Mesenchymal stem cell (in vitro differentiated cells and primary cell): ENCODE results near the gene KRT10.

Source experiments
- DNase-seq: peaks from one replicate; pipeline ENCODE4 v3.0.0-alpha.2; 2013
- H2AFZ ChIP-seq: one replicate; pipeline ENCODE4 v1.6.1; 2013; ENCODE audit warnings: low read depth, mild to moderate bottlenecking, control low read depth, inconsistent platforms, low read length, moderate library complexity
- H2AK5ac ChIP-seq: 2 replicates; pipeline ENCODE4 v1.6.1; 2013; ENCODE audit warnings: low read length, moderate library complexity, mild to moderate bottlenecking, inconsistent platforms; ENCODE audit not compliant: severe bottlenecking
- H2BK120ac ChIP-seq: one replicate; pipeline ENCODE4 v1.6.1; 2013; ENCODE audit warnings: low read depth, mild to moderate bottlenecking, inconsistent platforms, low read length, moderate library complexity
- H2BK12ac ChIP-seq, 2 experiments: one replicate each; pipeline ENCODE4 v1.6.1; 2013; ENCODE audit warnings: inconsistent platforms in 2 of 2, low read length in 2 of 2, mild to moderate bottlenecking in 2 of 2, moderate library complexity in 2 of 2, control low read depth in 1 of 2
- H2BK15ac ChIP-seq: one replicate; pipeline ENCODE4 v1.6.1; 2013; ENCODE audit warnings: mild to moderate bottlenecking, low read depth, inconsistent platforms; ENCODE audit not compliant: poor library complexity, severe bottlenecking
- H2BK5ac ChIP-seq: 2 replicates; pipeline ENCODE4 v1.6.1; 2013; ENCODE audit warnings: low read depth, mild to moderate bottlenecking, low read length, control low read depth, inconsistent platforms; ENCODE audit not compliant: poor library complexity, severe bottlenecking
- H3K14ac ChIP-seq, 2 experiments: one replicate each; pipeline ENCODE4 v1.6.1; 2013; ENCODE audit warnings: inconsistent platforms in 2 of 2, low read length in 2 of 2, control low read depth in 1 of 2, mild to moderate bottlenecking in 1 of 2, moderate library complexity in 1 of 2
- H3K18ac ChIP-seq, 2 experiments: one replicate each; pipeline ENCODE4 v1.6.1; 2013; ENCODE audit warnings: inconsistent platforms in 2 of 2, low read length in 2 of 2, control low read depth in 1 of 2, low read depth in 1 of 2, mild to moderate bottlenecking in 1 of 2
- H3K23ac ChIP-seq, 2 experiments: one replicate each; pipeline ENCODE4 v1.6.1; 2013; ENCODE audit warnings: inconsistent platforms in 2 of 2, low read length in 2 of 2, mild to moderate bottlenecking in 2 of 2, moderate library complexity in 2 of 2, control low read depth in 1 of 2
- H3K27ac ChIP-seq: 2 replicates; pipeline ENCODE4 v1.5.1; 2013; ENCODE audit warnings: mild to moderate bottlenecking, moderate library complexity, low read length, control low read depth, inconsistent platforms; ENCODE audit not compliant: poor library complexity, severe bottlenecking
- H3K27me3 ChIP-seq, 2 experiments: 2 replicates each; pipeline versions ENCODE4 v1.6.1 to v1.7.0; 2013; ENCODE audit warnings: low read length in 2 of 2, mild to moderate bottlenecking in 2 of 2, moderate library complexity in 2 of 2, control low read depth in 1 of 2, inconsistent platforms in 1 of 2; ENCODE audit not compliant: control insufficient read depth in 1 of 2, insufficient read depth in 1 of 2
- H3K36me3 ChIP-seq, 2 experiments: 2 replicates each; pipeline versions ENCODE4 v1.6.1 to v1.7.0; 2013; ENCODE audit warnings: low read length in 2 of 2, control low read depth in 1 of 2, inconsistent platforms in 1 of 2, low read depth in 1 of 2, mild to moderate bottlenecking in 1 of 2; ENCODE audit not compliant: insufficient read depth in 2 of 2, control insufficient read depth in 1 of 2
- H3K4ac ChIP-seq, 2 experiments: one replicate each; pipeline ENCODE4 v1.6.1; 2013; ENCODE audit warnings: inconsistent platforms in 2 of 2, low read length in 2 of 2, mild to moderate bottlenecking in 2 of 2, moderate library complexity in 2 of 2, control low read depth in 1 of 2, low read depth in 1 of 2
- H3K4me1 ChIP-seq: 2 replicates; pipeline ENCODE4 v1.6.1; 2013; ENCODE audit warnings: low read depth, low read length, control low read depth; ENCODE audit not compliant: control insufficient read depth, insufficient read depth
- H3K4me2 ChIP-seq: 2 replicates; pipeline ENCODE4 v1.6.1; 2013; ENCODE audit warnings: low read length, mild to moderate bottlenecking, inconsistent platforms; ENCODE audit not compliant: poor library complexity, severe bottlenecking
- H3K4me3 ChIP-seq, 2 experiments: 2 replicates each; pipeline versions ENCODE4 v1.5.1 to v1.7.0; 2013; ENCODE audit warnings: low read length in 2 of 2, mild to moderate bottlenecking in 2 of 2, control low read depth in 1 of 2, low read depth in 1 of 2; ENCODE audit not compliant: insufficient read depth in 1 of 2
- H3K79me1 ChIP-seq: replicated peaks from 2 replicates; pipeline ENCODE4 v1.6.1; 2013; ENCODE audit warnings: mild to moderate bottlenecking, control low read depth, low read length, inconsistent platforms; ENCODE audit not compliant: poor library complexity, severe bottlenecking
- H3K9ac ChIP-seq: 2 replicates; pipeline ENCODE4 v1.7.0; 2013; ENCODE audit warnings: mild to moderate bottlenecking, low read length, moderate library complexity
- H3K9me3 ChIP-seq: 2 replicates; pipeline ENCODE4 v1.7.0; 2013; ENCODE audit warnings: mild to moderate bottlenecking, low read length; ENCODE audit not compliant: control insufficient read depth
- H4K8ac ChIP-seq: one replicate; pipeline ENCODE4 v1.6.1; 2013; ENCODE audit warnings: inconsistent platforms, mild to moderate bottlenecking, low read length, moderate library complexity
- H4K91ac ChIP-seq: one replicate; pipeline ENCODE4 v1.6.1; 2013; ENCODE audit warnings: mild to moderate bottlenecking, low read length, inconsistent platforms
- WGBS: methylation state at CpG from one replicate; pipeline ENCODE4 v1.1.7; 2013; ENCODE audit warnings: mixed read lengths; 5-methylcytosine and 5-hydroxymethylcytosine counted together

Gene KRT10

GRCh38 chr17:40827746-40828453 is 5.5 kb upstream of the KRT10 start:
- H3K9ac ChIP-seq: no peak overlapping the region
- peaks cover 12% of the 10 kb centered on the region for H3K79me1 ChIP-seq
- WGBS: 87% methylated on average over 5 of the region's 7 CpGs
- no peak overlapping the region for H2BK5ac ChIP-seq
- no peak overlapping the region for H2AFZ ChIP-seq
- H2AK5ac ChIP-seq: no peak overlapping the region
- no peak overlapping the region for H3K4me3 ChIP-seq
- H2BK120ac ChIP-seq: no peak overlapping the region
- no peak overlapping the region for H3K27ac ChIP-seq
- H3K4me2 ChIP-seq: no peak overlapping the region
- no peaks in the 10 kb centered on the region for H3K9me3 ChIP-seq
- no peak overlapping the region for H3K4ac ChIP-seq
- no peak overlapping the region for H4K91ac ChIP-seq
- no peaks in the 10 kb centered on the region for H3K4me1 ChIP-seq
- H3K23ac ChIP-seq: no peak overlapping the region
- H4K8ac ChIP-seq: no peak overlapping the region
- no peak overlapping the region for H3K14ac ChIP-seq
- H2BK12ac ChIP-seq: no peak overlapping the region
- H3K27me3 ChIP-seq: no peaks in the 10 kb centered on the region
- H3K18ac ChIP-seq: no peak overlapping the region
- peak; percentile 22 for DNase-seq
- H3K36me3 ChIP-seq: peaks cover 0 to 2% of the 10 kb centered on the region in 2 experiments
- H2BK15ac ChIP-seq: no peak overlapping the region

- H2BK120ac ChIP-seq: no peak overlapping the region
- H2BK15ac ChIP-seq: no peak overlapping the region
- no peak overlapping the region for H3K4me3 ChIP-seq
- no peak overlapping the region for H3K4ac ChIP-seq
- no peak overlapping the region for H3K9ac ChIP-seq
- no peak overlapping the region for H4K8ac ChIP-seq
- no peak for DNase-seq
- H3K79me1 ChIP-seq: peaks cover 17% of the 10 kb centered on the region
- no CpG with 5 or more reads among the region's 2 CpGs for WGBS
- no peaks in the 10 kb centered on the region for H3K4me1 ChIP-seq
- peaks cover 5 to 8% of the 10 kb centered on the region in 2 experiments for H3K36me3 ChIP-seq
- no peak overlapping the region for H3K23ac ChIP-seq
- H2AK5ac ChIP-seq: no peak overlapping the region
- H4K91ac ChIP-seq: no peak overlapping the region
- H3K27ac ChIP-seq: no peak overlapping the region
- no peak overlapping the region for H2BK12ac ChIP-seq
- H3K4me2 ChIP-seq: no peak overlapping the region
- no peaks in the 10 kb centered on the region for H3K9me3 ChIP-seq
- no peaks in the 10 kb centered on the region for H3K27me3 ChIP-seq
- H3K18ac ChIP-seq: no peak overlapping the region
- no peak overlapping the region for H2AFZ ChIP-seq
- H2BK5ac ChIP-seq: no peak overlapping the region
- H3K14ac ChIP-seq: no peak overlapping the region
These were observed 3.2 kb upstream of the KRT10 start for GRCh38 chr17:40825599-40825998.

- no peak overlapping the region for H2BK15ac ChIP-seq
- WGBS: no CpG with 5 or more reads among the region's 1 CpG
- no peaks in the 10 kb centered on the region for H3K27me3 ChIP-seq
- H2BK5ac ChIP-seq: no peak overlapping the region
- no peak overlapping the region for H2BK120ac ChIP-seq
- no peak overlapping the region for H2BK12ac ChIP-seq
- no peak overlapping the region for H3K23ac ChIP-seq
- H3K79me1 ChIP-seq: peaks cover 15% of the 10 kb centered on the region
- H3K36me3 ChIP-seq: peaks cover 5 to 8% of the 10 kb centered on the region in 2 experiments
- no peak overlapping the region for H3K4me2 ChIP-seq
- no peak overlapping the region for H4K8ac ChIP-seq
- H3K27ac ChIP-seq: no peak overlapping the region
- no peak for DNase-seq
- H4K91ac ChIP-seq: no peak overlapping the region
- peaks cover 1% of the 10 kb centered on the region for H3K4me1 ChIP-seq
- no peak overlapping the region for H3K18ac ChIP-seq
- H3K9me3 ChIP-seq: no peaks in the 10 kb centered on the region
- H3K14ac ChIP-seq: no peak overlapping the region
- no peak overlapping the region for H2AFZ ChIP-seq
- H3K4me3 ChIP-seq: no peak overlapping the region
- no peak overlapping the region for H3K9ac ChIP-seq
- no peak overlapping the region for H2AK5ac ChIP-seq
- no peak overlapping the region for H3K4ac ChIP-seq
These were observed 1.8 kb upstream of the KRT10 start for GRCh38 chr17:40824015-40824832.

GRCh38 chr17:40821536-40821935 is 878 bp downstream of the KRT10 start:
- no peak overlapping the region for H3K18ac ChIP-seq
- H4K8ac ChIP-seq: no peak overlapping the region
- no peak overlapping the region for H2AFZ ChIP-seq
- no peak overlapping the region for H2AK5ac ChIP-seq
- H3K4ac ChIP-seq: no peak overlapping the region
- peak; percentile 10 for DNase-seq
- no peak overlapping the region for H3K9ac ChIP-seq
- no peak overlapping the region for H3K14ac ChIP-seq
- H3K4me2 ChIP-seq: no peak overlapping the region
- H2BK12ac ChIP-seq: no peak overlapping the region
- H3K4me3 ChIP-seq: no peak overlapping the region
- no peak overlapping the region for H2BK120ac ChIP-seq
- no peaks in the 10 kb centered on the region for H3K27me3 ChIP-seq
- H2BK15ac ChIP-seq: no peak overlapping the region
- H3K36me3 ChIP-seq: peaks cover 10 to 23% of the 10 kb centered on the region in 2 experiments
- H3K79me1 ChIP-seq: peaks cover 18% of the 10 kb centered on the region
- no peak overlapping the region for H2BK5ac ChIP-seq
- H4K91ac ChIP-seq: no peak overlapping the region
- no peak overlapping the region for H3K23ac ChIP-seq
- peaks cover 1% of the 10 kb centered on the region for H3K4me1 ChIP-seq
- no peaks in the 10 kb centered on the region for H3K9me3 ChIP-seq
- no peak overlapping the region for H3K27ac ChIP-seq
